ENCODE data around the gene E2F6.

GRCh38 chr2:11465485-11466306 lies at the start of gene E2F6:
- no peak for TF ChIP-seq CTCF (conservative IDR thresholded peaks at IDR 0.05; ENCODE audit: low read depth, low read length)
- no peak for TF ChIP-seq EZH2 (IDR thresholded peaks at IDR 0.05; ENCODE audit: borderline replicate concordance, low read depth, low read length, poor library complexity, severe bottlenecking)

All from A673 (cell line).